GM18499 (cell line): ENCODE results near the gene SH3TC1.

Source experiments
- ATAC-seq: cut with Tn5 transposase; IDR thresholded peaks from one replicate; pipeline ENCODE4 v1.9.1; 2021; ENCODE audit warnings: moderate number of reproducible peaks; ENCODE audit not compliant: insufficient read depth, unreplicated experiment

Gene SH3TC1

GRCh38 chr4:8255698-8256441, 56.8 kb downstream of the SH3TC1 start:
- no peak for ATAC-seq

GRCh38 chr4:8257854-8258253, 58.8 kb downstream of the SH3TC1 start:
- ATAC-seq = no peak

GRCh38 chr4:8258552-8259212, 59.6 kb downstream of the SH3TC1 start:
- ATAC-seq = no peak

- no peak for ATAC-seq
Measured at GRCh38 chr4:8259743-8260430, 60.8 kb downstream of the SH3TC1 start.

GRCh38 chr4:8260656-8261111, 61.6 kb downstream of the SH3TC1 start:
- ATAC-seq = no peak

- no peak for ATAC-seq
Measured at GRCh38 chr4:8261851-8262535, 62.9 kb downstream of the SH3TC1 start.

GRCh38 chr4:8262637-8263322, 63.7 kb downstream of the SH3TC1 start:
- no peak for ATAC-seq

- no peak for ATAC-seq
Measured at GRCh38 chr4:8263397-8263796, 64.3 kb downstream of the SH3TC1 start.

- ATAC-seq = no peak
Measured at GRCh38 chr4:8264106-8264505, 65.0 kb downstream of the SH3TC1 start.

- ATAC-seq = no peak
Measured at GRCh38 chr4:8265171-8265929, 66.3 kb downstream of the SH3TC1 start.

- ATAC-seq = no peak
Measured at GRCh38 chr4:8266088-8266487, 67.0 kb downstream of the SH3TC1 start.

GRCh38 chr4:8266508-8266907, 67.4 kb downstream of the SH3TC1 start:
- no peak for ATAC-seq

- ATAC-seq = no peak
Measured at GRCh38 chr4:8267077-8267476, 68.0 kb downstream of the SH3TC1 start.

- no peak for ATAC-seq
Measured at GRCh38 chr4:8268211-8268610, 69.1 kb downstream of the SH3TC1 start.

GRCh38 chr4:8268901-8269534, 69.9 kb downstream of the SH3TC1 start:
- ATAC-seq = no peak

- no peak for ATAC-seq
Measured at GRCh38 chr4:8269535-8270417, 70.7 kb downstream of the SH3TC1 start, which contains the start of gene HTRA3. Gene HTRA3, plus strand, starts transcription at chr4:8269754. Its CDS starts 215 bp downstream, at chr4:8269969.

GRCh38 chr4:8270418-8270771, 71.3 kb downstream of the SH3TC1 start:
- no peak for ATAC-seq
